GM10248 (cell line): ENCODE results near the gene C11orf52.

Source experiments
- CTCF ChIA-PET: fragments of 300-600 bp; sonication (Branson Sonifier 250); formaldehyde crosslinking; extraction: SDS; loops from one replicate; lab custom pipeline; 2021; ENCODE audit warnings: antibody characterized with exemption; lab: Yijun Ruan, JAX
- POLR2A ChIA-PET: fragments of 350-650 bp; sonication (Branson Sonifier 250); formaldehyde crosslinking; extraction: SDS; loops from one replicate; lab custom pipeline; 2020; ENCODE audit warnings: antibody characterized with exemption; lab: Yijun Ruan, JAX
- DNase-seq: peaks from one replicate; pipeline ENCODE4 v3.0.0; 2012; ENCODE audit errors: extremely low spot score
- CTCF ChIP-seq: IDR thresholded peaks from 2 replicates; pipeline ENCODE4 v1.5.1; 2012; ENCODE audit warnings: mild to moderate bottlenecking, low read depth; ENCODE audit errors: extremely low read depth, missing control alignments, control extremely low read depth

Gene C11orf52

GRCh38 chr11:111939836-111940604 is 21.3 kb downstream of the C11orf52 start:
- TF ChIP-seq CTCF, result no peak
- ChIA-PET POLR2A (interaction anchor here (0.6 kb wide), 1 partner anchor 8 kb away, joined by 3 read pairs; no protein-coding TSS in a partner anchor), CTCF (interaction anchor here (0.8 to 10.6 kb wide), 12 partner anchors 9 to 282 kb away, joined by 3 to 138 read pairs (median 3); partner anchors contain the start of genes SDHD and TIMM8B)
- no peak for DNase-seq

- DNase-seq, result no peak
- POLR2A ChIA-PET, result interaction anchor here (0.6 kb wide), 1 partner anchor 149 kb away, joined by 3 read pairs; no protein-coding TSS in a partner anchor
- TF ChIP-seq CTCF, result no peak
- CTCF ChIA-PET, result interaction anchor here (1.1 to 5.9 kb wide), 5 partner anchors 7 to 40 kb away, joined by 3 to 38 read pairs (median 10); no protein-coding TSS in a partner anchor
These were observed 23.2 kb downstream of the C11orf52 start for GRCh38 chr11:111941963-111942362.

GRCh38 chr11:111942829-111943228 is 24.1 kb downstream of the C11orf52 start:
- POLR2A ChIA-PET, result interaction anchor here (0.6 kb wide), 1 partner anchor 116 kb away, joined by 6 read pairs; no protein-coding TSS in a partner anchor
- no peak for TF ChIP-seq CTCF
- no peak for DNase-seq
- CTCF ChIA-PET, result interaction anchor here (1.6 to 5.9 kb wide), 3 partner anchors 8 to 39 kb away, joined by 10 to 38 read pairs (median 15); no protein-coding TSS in a partner anchor

- DNase-seq, result no peak
- CTCF ChIA-PET, result interaction anchor here (2.1 to 3.9 kb wide), 4 partner anchors 9 to 38 kb away, joined by 7 to 15 read pairs (median 11); no protein-coding TSS in a partner anchor
- POLR2A ChIA-PET, result no interaction called here
- TF ChIP-seq CTCF, result no peak
These were observed 25.4 kb downstream of the C11orf52 start for GRCh38 chr11:111944139-111944538.

GRCh38 chr11:111944651-111945051 is 25.9 kb downstream of the C11orf52 start:
- ChIA-PET CTCF (interaction anchor here (1.0 to 3.9 kb wide), 5 partner anchors 10 to 336 kb away, joined by 3 to 15 read pairs (median 9); no protein-coding TSS in a partner anchor), POLR2A (no interaction called here)
- no peak for DNase-seq
- no peak for TF ChIP-seq CTCF

GRCh38 chr11:111945198-111945597 is 26.5 kb downstream of the C11orf52 start:
- CTCF ChIA-PET, result interaction anchor here (0.8 to 3.9 kb wide), 6 partner anchors 10 to 335 kb away, joined by 3 to 15 read pairs (median 8); no protein-coding TSS in a partner anchor
- no peak for TF ChIP-seq CTCF
- DNase-seq, result no peak
- POLR2A ChIA-PET, result no interaction called here
